Measurements from ENCODE around the gene NPTX1.

NPTX1 gene

DNA sequence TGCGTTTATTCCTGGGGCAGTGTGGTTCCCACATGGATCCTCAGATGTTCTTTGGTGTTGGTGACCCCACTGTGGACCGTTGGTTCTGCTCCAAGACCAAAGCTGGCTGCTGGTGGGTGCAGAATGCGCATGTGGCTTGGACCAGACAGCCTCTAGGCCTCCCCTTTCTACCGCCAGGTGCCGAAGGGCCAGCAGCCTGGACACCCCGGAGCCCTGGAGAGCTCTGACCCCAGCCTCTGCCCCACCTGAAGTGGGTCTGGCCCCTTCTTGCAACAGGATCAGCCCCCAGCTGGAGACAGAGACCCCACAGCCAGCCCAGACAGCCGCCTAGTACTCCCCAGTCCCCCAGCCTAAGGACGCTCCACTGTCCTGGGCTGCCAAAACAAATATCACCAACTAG is 18.4 kb downstream of the NPTX1 start:
- DNase-seq (ENCODE audit: low read depth), result no peak

DNA sequence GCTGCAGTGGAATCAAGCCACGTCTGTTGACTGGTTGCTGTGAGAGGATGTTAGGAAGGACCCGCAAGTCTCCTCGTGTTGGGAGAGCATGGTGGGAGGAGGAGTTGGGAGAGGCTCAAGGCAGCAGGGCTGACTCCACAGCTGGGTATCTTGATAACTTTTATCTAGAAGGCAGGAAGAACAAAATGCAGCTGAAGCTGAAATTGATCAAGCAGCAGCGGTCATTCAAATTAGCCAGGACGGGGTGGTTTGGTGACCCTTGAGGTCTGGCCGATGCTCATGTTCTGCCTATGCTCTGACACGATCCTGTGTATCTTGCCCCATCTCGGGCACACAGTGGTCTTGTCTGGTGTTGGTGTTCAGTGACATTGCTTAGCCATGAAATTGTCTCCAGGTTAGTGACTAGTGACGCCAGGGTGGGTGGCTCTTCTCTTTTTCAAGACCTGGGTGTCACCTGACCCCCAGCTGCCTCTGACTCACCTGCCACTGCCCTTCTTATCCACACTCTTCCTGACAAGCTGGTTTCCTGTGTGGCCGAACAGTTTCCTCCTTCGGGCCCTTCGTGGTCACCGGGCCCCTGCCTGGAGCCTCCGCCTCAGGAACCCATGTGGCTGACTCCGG is 19.1 kb downstream of the NPTX1 start:
- DNase-seq (ENCODE audit: low read depth), result no peak

GRCh38 chr17:80456465-80457235 is 19.8 kb downstream of the NPTX1 start:
- no peak for DNase-seq (ENCODE audit: low read depth)

DNA sequence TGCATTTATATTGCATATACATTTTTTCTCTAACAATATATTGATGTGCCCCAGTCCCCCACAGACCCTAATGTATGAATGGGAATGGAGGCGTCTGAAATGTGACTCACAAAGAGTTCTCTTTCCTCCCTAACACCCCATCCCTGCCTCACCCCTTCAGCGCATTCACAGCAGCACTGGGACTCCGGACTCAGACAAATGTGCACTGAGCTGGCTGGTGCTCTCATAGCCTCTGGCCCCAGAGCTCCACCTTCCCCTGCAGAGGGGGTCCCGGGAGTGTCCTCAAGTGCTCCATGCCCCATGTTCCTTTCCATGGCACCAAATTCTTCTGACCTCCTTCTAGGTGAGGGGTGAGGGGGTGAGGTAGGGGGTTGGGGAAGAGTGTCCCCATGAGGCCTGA is 20.6 kb downstream of the NPTX1 start:
- no peak for DNase-seq (ENCODE audit: low read depth)

- DNase-seq (ENCODE audit: low read depth), result no peak
Measured at GRCh38 chr17:80455336-80455710, 21.1 kb downstream of the NPTX1 start.

GRCh38 chr17:80454557-80455335 is 21.7 kb downstream of the NPTX1 start:
- peak; percentile 70 for DNase-seq (ENCODE audit: low read depth)

GRCh38 chr17:80453998-80454556 is 22.3 kb downstream of the NPTX1 start:
- no peak for DNase-seq (ENCODE audit: low read depth)

DNA sequence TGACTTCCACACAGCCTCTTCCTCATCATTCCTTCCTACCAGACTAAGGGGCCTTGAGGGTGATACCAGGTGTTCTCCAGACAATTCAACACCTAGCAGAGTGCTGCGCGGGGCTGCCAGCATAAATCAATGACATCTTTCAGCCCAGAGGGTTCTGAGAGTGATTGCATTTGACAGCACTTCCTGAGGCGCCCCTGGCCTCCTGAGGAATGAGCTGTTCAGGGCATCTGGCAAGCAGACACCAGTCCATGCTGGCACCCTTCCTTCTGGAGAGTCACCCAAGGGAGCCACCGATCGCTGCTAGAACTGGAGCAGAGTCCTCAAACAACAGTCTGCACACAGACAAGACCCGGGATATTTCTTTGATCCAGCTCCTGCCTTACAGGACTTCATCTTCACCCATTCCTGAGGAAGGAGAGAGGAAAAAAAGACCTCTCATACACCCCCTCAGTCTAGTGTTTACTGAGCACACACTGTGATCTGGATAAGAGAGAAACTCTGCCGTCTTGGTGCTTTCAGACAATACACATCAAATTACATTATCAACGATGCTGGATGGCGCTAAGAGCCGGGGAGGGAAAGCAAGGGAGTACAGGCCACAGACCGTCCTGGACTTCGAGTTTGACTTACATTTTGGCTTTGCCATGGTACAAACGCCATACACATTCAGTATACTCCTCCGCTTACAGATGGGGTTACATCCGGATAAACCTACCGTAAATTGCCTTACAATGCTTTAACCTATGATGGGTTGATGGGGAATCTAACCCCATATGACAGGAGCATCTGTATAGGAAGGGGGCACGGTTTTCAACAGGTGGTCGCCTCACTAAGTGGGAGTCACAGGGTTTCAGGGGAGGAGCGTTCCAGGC is 23.0 kb downstream of the NPTX1 start:
- DNase-seq (ENCODE audit: low read depth), result no peak

DNA sequence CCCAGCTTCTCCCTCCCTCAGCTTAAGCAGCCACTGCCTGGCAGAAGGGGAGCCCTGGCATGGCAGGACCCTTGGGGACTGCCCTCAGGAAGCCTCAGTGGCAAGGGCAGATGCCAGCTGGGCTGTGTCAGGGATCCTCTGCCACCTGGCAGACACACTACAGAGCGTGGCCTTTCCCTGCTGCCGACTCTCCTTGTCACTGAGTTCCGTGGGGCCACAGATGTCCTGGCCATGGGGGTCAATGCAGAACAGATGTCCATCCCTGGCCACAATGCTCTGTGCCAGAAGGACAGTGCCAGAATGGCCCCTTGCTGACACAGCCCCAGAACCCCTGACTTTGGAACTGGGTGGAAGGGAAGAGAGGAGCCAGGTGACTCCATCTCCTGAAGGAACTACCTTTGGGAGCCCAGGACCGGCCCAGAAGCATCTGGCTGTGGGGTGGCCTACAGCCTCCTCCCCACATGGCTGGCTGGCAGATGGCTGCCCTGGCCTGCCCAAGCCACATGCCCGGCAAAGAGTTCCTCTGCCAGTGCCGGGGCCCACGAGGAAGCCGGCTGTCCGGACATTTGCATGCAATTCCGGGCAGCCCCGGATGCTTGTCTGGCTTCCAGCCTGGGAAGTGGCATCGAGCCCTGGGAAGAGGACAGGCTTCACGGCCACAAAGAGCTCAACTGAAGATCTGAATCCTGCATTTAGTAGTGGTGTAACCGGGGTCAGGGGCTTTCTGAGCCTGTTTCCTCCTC is 24.1 kb downstream of the NPTX1 start:
- no peak for DNase-seq (ENCODE audit: low read depth)

DNA sequence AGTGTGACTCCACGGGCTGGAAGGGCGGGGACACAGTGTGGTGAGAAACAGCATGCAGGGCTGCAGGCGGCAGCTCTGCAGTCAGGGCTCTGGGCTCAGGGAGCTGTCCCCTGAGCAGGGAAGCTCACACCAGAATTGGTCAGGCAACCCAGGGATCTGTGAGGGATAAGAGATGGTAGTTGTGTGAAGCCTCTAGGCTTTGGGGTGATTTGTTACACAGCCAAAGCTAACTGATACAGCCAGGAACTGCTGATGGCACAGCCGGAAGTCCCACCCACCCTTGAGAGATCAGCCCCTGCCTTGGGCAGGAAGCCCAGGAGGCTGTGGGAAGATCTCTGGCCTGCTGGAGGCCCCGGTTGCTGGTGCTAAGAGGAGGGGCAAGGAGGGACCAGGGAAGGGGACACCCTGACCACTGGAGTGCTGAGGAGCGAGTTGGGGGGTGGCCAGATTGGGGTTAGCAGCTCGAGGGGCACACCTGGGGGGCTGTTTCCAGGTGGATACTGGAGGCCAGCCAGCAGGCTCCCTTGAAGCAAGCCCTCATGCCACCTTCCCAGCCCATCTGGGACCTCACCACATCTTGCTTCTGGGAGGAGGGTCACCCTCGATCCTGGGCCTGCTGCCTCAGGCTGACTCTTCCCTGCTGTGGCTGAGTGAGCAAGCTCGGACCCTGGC is 25.2 kb downstream of the NPTX1 start:
- no peak for DNase-seq (ENCODE audit: low read depth)

GRCh38 chr17:80449930-80450576 is 26.4 kb downstream of the NPTX1 start:
- DNase-seq (ENCODE audit: low read depth), result no peak

DNA sequence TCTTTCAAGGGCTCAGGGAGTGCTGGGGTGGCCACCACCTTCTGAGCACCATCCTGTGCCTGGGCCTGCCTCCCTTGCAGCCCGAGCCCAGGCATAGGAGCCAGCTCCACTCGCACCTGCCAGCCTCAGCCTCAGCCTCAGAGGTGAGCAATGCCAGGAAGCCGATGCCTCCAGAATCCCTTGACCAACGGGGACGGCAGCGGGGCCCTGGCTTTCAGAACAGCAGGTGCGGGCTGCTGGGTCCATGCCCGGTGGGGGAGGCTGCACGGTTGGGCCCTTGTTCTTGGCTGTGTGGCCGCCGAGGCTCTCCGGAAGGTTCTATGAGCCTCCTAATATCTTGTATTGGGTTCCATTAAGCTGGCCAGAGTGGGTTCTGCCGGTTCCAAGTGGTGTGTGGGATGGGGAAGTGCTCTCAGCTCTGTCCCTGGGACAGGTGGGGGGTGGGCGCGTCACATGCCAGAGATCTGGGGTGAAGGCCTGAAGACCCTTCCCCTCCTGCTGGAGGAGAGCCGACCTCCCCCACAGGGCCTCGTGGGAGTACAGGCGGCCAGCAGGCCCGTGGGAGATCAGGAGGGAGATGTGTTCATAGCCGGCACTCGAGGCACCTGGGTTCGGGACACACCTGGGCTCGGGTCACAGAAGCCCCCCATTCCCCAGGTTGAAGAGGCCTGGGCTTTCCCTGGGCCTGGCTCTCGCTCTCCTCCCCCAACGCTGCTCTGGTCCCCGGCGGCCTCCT is 27.0 kb downstream of the NPTX1 start:
- no peak for DNase-seq (ENCODE audit: low read depth)

DNA sequence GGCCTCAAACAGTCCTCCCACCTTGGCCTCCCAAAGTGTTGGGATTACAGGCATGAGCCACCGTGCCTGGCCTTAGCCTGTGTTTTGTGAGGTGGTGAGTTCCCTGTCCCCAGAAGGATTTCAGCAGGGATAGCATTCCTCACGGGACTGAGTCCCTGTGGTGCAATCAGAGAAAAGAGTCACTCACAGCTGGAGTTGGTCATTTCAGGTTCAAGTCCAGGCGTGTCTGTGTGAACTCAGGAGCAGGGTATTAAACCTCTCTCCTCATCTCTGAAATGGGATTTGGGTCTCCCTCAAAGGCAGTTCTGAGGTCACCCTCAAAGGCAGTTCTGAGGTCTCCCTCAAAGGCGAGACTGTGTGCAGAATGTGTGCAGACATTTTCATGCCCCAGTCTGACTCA is 28.6 kb downstream of the NPTX1 start:
- no peak for DNase-seq (ENCODE audit: low read depth)

- DNase-seq (ENCODE audit: low read depth), result no peak
Measured at GRCh38 chr17:80446645-80447405, 29.6 kb downstream of the NPTX1 start.

DNA sequence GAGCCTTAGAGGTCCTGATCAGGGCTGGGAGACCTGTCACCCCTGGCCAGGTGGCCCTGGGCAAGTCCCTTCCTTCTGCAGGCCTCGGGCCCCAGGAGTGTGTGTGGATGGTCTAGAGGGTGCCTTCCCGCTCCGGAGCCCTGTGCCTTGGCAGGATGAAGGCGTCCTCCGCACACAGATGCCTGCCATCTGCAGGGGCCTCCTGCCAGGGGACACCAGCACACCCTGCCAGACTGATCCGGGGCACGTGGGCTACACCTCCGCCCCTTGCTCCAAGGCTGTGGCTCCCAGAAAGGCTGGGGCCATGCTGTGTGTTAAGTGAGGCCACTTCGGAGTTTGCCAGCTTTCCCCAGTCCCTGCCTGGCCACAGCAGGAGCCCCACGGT is 30.7 kb downstream of the NPTX1 start:
- no peak for DNase-seq (ENCODE audit: low read depth)

- DNase-seq (ENCODE audit: low read depth), result no peak
Measured at GRCh38 chr17:80445007-80445725, 31.2 kb downstream of the NPTX1 start.

GRCh38 chr17:80444644-80444979 is 31.8 kb downstream of the NPTX1 start:
- DNase-seq (ENCODE audit: low read depth), result no peak

Data from GM04503 (cell line).